Endothelial cell of umbilical vein (primary cell): ENCODE results near the gene B9D1. TPM values are rescaled to one million over a fixed set of nuclear protein-coding genes. Genes with fewer than 3 reads are reported as not detected.

Source experiments
- BruUV-seq: library from RNA; stranded (reverse); fragments of 400-500 nt; replicated peaks from 2 replicates; lab custom pipeline; 2021; lab: Mats Ljungman, UMichigan
- CTCF ChIA-PET: fragments of 300-600, 350-600 bp; sonication (Branson Sonifier 250); formaldehyde crosslinking; loops from one replicate; lab custom pipeline; 2021; ENCODE audit warnings: antibody characterized with exemption, inconsistent platforms; lab: Charles Lee
- POLR2A ChIA-PET: fragments of 300-600, 350-600 bp; sonication (Branson Sonifier 250); formaldehyde crosslinking; loops from one replicate; lab custom pipeline; 2021; ENCODE audit warnings: antibody characterized with exemption, inconsistent platforms; lab: Charles Lee
- DNase-seq: peaks from one replicate; pipeline ENCODE4 v3.0.0-alpha.2; 2011; ENCODE audit warnings: low read depth, low spot score
- FAIRE-seq: peaks from 2 replicates; lab custom pipeline; 2011; peaks lifted over from hg19 to GRCh38; lab: Jason Lieb, UNC
- H2AFZ ChIP-seq: 2 replicates; pipeline ENCODE4 v1.6.0; 2012; ENCODE audit warnings: low read depth, low read length, control low read depth, inconsistent platforms
- H3K27ac ChIP-seq: 2 replicates; pipeline ENCODE4 v1.5.1; 2011; ENCODE audit warnings: low read depth, mild to moderate bottlenecking, control low read depth, low read length, moderate library complexity; ENCODE audit not compliant: insufficient read depth
- H3K27me3 ChIP-seq, 2 experiments: 2 replicates each; pipeline versions ENCODE4 v1.6.0 to v1.6.1; 2011; ENCODE audit warnings: low read length in 2 of 2, mixed read lengths in 1 of 2; ENCODE audit not compliant: control insufficient read depth in 2 of 2, insufficient read depth in 2 of 2
- H3K36me3 ChIP-seq, 2 experiments: 2 replicates in 1 of 2; 3 replicates in 1 of 2; pipeline ENCODE4 v1.5.1; 2011; ENCODE audit warnings: low read length in 2 of 2, mild to moderate bottlenecking in 1 of 2, moderate library complexity in 1 of 2; ENCODE audit not compliant: control insufficient read depth in 2 of 2, insufficient read depth in 2 of 2; ENCODE audit errors: extremely low read depth in 1 of 2
- H3K4me1 ChIP-seq: 3 replicates; pipeline ENCODE4 v1.5.1; 2011; ENCODE audit warnings: mild to moderate bottlenecking, low read length; ENCODE audit not compliant: control insufficient read depth, insufficient read depth; ENCODE audit errors: extremely low read depth
- H3K4me2 ChIP-seq: 2 replicates; pipeline ENCODE4 v1.6.1; 2011; ENCODE audit warnings: low read length, control low read depth, mixed read lengths; ENCODE audit not compliant: insufficient read depth
- H3K4me3 ChIP-seq, 3 experiments: fragments of 200-600 bp in 1 of 3; sonication (generic), shearing (Covaris generic) in 1 of 3; replicated peaks in 1 of 3; 2 replicates each; pipeline ENCODE4 v1.5.1; 2011 to 2016; ENCODE audit warnings: control low read depth in 3 of 3, low read length in 3 of 3, mild to moderate bottlenecking in 2 of 3, inconsistent platforms in 1 of 3, low read depth in 1 of 3, moderate library complexity in 1 of 3; ENCODE audit not compliant: insufficient read depth in 1 of 3
- H3K79me2 ChIP-seq: 2 replicates; pipeline ENCODE4 v1.6.0; 2012; ENCODE audit warnings: low read length, inconsistent platforms; ENCODE audit not compliant: control insufficient read depth, insufficient read depth
- H3K9ac ChIP-seq: replicated peaks from 2 replicates; pipeline ENCODE3; 2011; ENCODE audit warnings: low read length, control low read depth; ENCODE audit not compliant: insufficient read depth; ENCODE audit errors: extremely low read depth
- H3K9me1 ChIP-seq: replicated peaks from 3 replicates; pipeline ENCODE4 v1.6.0; 2011; ENCODE audit warnings: mild to moderate bottlenecking, low read length; ENCODE audit not compliant: control insufficient read depth, insufficient read depth; ENCODE audit errors: extremely low read depth
- H3K9me3 ChIP-seq: replicated peaks from 2 replicates; pipeline ENCODE4 v1.5.1; 2012; ENCODE audit warnings: low read length, inconsistent platforms; ENCODE audit not compliant: control insufficient read depth, insufficient read depth
- H4K20me1 ChIP-seq: replicated peaks from 2 replicates; pipeline ENCODE3; 2011; ENCODE audit warnings: mild to moderate bottlenecking, low read length; ENCODE audit not compliant: control insufficient read depth, insufficient read depth; ENCODE audit errors: extremely low read depth
- CTCF ChIP-seq, 2 donors: IDR thresholded peaks; 1 replicate in 1 of 2; 2 replicates in 1 of 2; pipeline ENCODE4 v1.5.1; 2011; ENCODE audit warnings: low read length in 2 of 2, mild to moderate bottlenecking in 2 of 2, moderate library complexity in 2 of 2, control low read depth in 1 of 2, inconsistent platforms in 1 of 2, low read depth in 1 of 2; ENCODE audit not compliant: insufficient read depth in 1 of 2; ENCODE audit errors: extremely low read depth in 1 of 2
- EZH2 ChIP-seq: IDR thresholded peaks from 2 replicates; pipeline ENCODE4 v1.6.1; 2012; ENCODE audit warnings: borderline replicate concordance, low read depth, mild to moderate bottlenecking, moderate library complexity, low read length, inconsistent platforms; ENCODE audit not compliant: severe bottlenecking
- FOS ChIP-seq: IDR thresholded peaks from 2 replicates; pipeline ENCODE4 v1.6.1; 2011; ENCODE audit warnings: mild to moderate bottlenecking, low read length, moderate library complexity, borderline replicate concordance; ENCODE audit not compliant: insufficient read depth
- GATA2 ChIP-seq: IDR thresholded peaks from 2 replicates; pipeline ENCODE4 v1.7.0; 2011; ENCODE audit warnings: low read depth, mild to moderate bottlenecking, moderate library complexity, mixed read lengths, low read length; ENCODE audit not compliant: insufficient read length, insufficient read depth
- JUN ChIP-seq: IDR thresholded peaks from 2 replicates; pipeline ENCODE4 v1.6.1; 2011; ENCODE audit warnings: borderline replicate concordance, low read depth; ENCODE audit not compliant: insufficient read length, insufficient read depth
- MYC ChIP-seq: IDR thresholded peaks from one replicate; pipeline ENCODE4 v1.6.1; 2011; ENCODE audit warnings: mild to moderate bottlenecking, low read depth, low read length
- POLR2A ChIP-seq: IDR thresholded peaks from 2 replicates; pipeline ENCODE4 v1.6.1; 2012; ENCODE audit warnings: low read depth, mild to moderate bottlenecking, control low read depth, low read length
- POLR2AphosphoS5 ChIP-seq: IDR thresholded peaks from 2 replicates; pipeline ENCODE4 v1.6.1; 2012; ENCODE audit warnings: low read depth, mild to moderate bottlenecking, control low read depth, low read length, moderate library complexity; ENCODE audit not compliant: insufficient read depth
- dilution Hi-C: fragments of 300-500 bp; cut with MboI; formaldehyde crosslinking; loops from one replicate; pipeline ENCODE4 v1.15.0; 2019; ENCODE audit warnings: low sequenced_read_pairs; ENCODE audit not compliant: extremely low pct_ligation_motif_present
- intact Hi-C: fragments of 100-400 bp; cut with micrococcal nuclease; formaldehyde crosslinking; loops from one replicate; pipeline ENCODE4 v1.10.0; 2022
- polyA plus RNA-seq, 4 experiments: library from polyadenylated mRNA; depleted of rRNA in 3 of 4; stranded (reverse) in 3 of 4; unstranded in 1 of 4; fragments of >200 nt; gene quantifications; 2 replicates each; pipeline versions ENCODE4 v1.2.1 to v1.2.3, GENCODE V29; 2011 to 2012; ENCODE audit warnings: missing spikeins in 1 of 4
- total RNA-seq: library from RNA; stranded (reverse); gene quantifications from 2 replicates; pipeline ENCODE4 v1.2.3, GENCODE V29; 2021
- TF ChIP-seq, protein P1 (sequence below): IDR thresholded peaks from 2 replicates; pipeline ENCODE4 v1.6.1; 2011; ENCODE audit not compliant: insufficient read depth, insufficient read length

B9D1 gene
- total and polyA plus RNA-seq, 2 donors (not counting 3 experiments of a cell fraction or from before 2014, with no cell fraction given) = 20.5 to 55.8 TPM

GRCh38 chr17:19321481-19322128 is 40.9 kb downstream of the B9D1 start:
- intact Hi-C loops (no loop called here), dilution Hi-C loops (no loop called here)
- DNase-seq (no peak), FAIRE-seq (no peak)
- H4K20me1 ChIP-seq = no peaks in the 10 kb centered on the region
- TF ChIP-seq FOS (no peak), CTCF (IDR thresholded peaks at IDR 0.05; ENCODE audit: extremely low read depth in 1 of 2, insufficient read depth in 1 of 2, low read depth in 1 of 2, low read length in 2 of 2) (peak; percentile 11 to 28)
- H3K27me3 ChIP-seq = no peaks in the 10 kb centered on the region
- H3K4me2 ChIP-seq = no peak overlapping the region
- H3K36me3 ChIP-seq = peaks cover 0 to 3% of the 10 kb centered on the region in 2 experiments
- H3K4me3 ChIP-seq = no peak overlapping the region
- no peak overlapping the region for H3K9ac ChIP-seq
- H3K9me1 ChIP-seq = no peaks in the 10 kb centered on the region
- H3K4me1 ChIP-seq = peaks cover 14% of the 10 kb centered on the region
- no peak overlapping the region for H3K27ac ChIP-seq
- no peaks in the 10 kb centered on the region for H3K79me2 ChIP-seq
- no TSS peak for BruUV-seq
- POLR2A ChIA-PET = no interaction called here
- no peak overlapping the region for H2AFZ ChIP-seq
- CTCF ChIA-PET = interaction anchor here (0.8 to 4.5 kb wide), 6 partner anchors 10 to 73 kb away, joined by 3 to 25 read pairs (median 8); no protein-coding TSS in a partner anchor
- no peaks in the 10 kb centered on the region for H3K9me3 ChIP-seq

DNA sequence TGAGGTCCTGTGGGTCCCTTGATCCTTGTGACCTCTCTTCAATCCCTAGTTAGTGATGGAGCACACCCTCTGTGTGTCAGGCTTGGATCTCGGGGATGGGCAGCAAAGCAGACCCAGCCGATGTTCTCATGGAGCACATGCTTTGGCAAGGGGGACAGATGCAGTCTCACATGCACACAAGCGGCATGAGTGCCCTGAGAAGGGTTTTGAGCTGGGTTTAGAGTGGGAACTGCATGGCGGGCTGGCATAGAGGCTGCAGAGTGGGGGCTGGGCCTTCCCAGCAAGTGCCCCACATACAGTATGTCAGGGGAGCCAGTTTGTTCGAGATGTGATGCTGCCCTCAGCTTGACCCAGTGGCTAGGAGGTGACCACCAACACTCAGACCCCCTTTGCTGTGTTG is 41.6 kb downstream of the B9D1 start:
- TF ChIP-seq JUN = no peak
- TF ChIP-seq, protein P1, sequence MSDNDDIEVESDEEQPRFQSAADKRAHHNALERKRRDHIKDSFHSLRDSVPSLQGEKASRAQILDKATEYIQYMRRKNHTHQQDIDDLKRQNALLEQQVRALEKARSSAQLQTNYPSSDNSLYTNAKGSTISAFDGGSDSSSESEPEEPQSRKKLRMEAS = no peak
- TF ChIP-seq GATA2 = no peak
- no peak for TF ChIP-seq EZH2
- TF ChIP-seq CTCF (IDR thresholded peaks at IDR 0.05; ENCODE audit: extremely low read depth in 1 of 2, insufficient read depth in 1 of 2, low read depth in 1 of 2, low read length in 2 of 2) = no peak
- TF ChIP-seq FOS = no peak
- no peak for TF ChIP-seq POLR2AphosphoS5
- no peak for TF ChIP-seq POLR2A
- TF ChIP-seq MYC = no peak
- peaks cover 16% of the 10 kb centered on the region for H3K4me1 ChIP-seq
- H4K20me1 ChIP-seq = no peaks in the 10 kb centered on the region
- no peak overlapping the region for H2AFZ ChIP-seq
- DNase-seq = no peak
- no peak overlapping the region for H3K27ac ChIP-seq
- no peak for FAIRE-seq
- H3K36me3 ChIP-seq = peaks cover 0 to 3% of the 10 kb centered on the region in 2 experiments
- BruUV-seq = no TSS peak
- intact Hi-C loops = no loop called here
- no peaks in the 10 kb centered on the region for H3K9me3 ChIP-seq
- no peaks in the 10 kb centered on the region for H3K27me3 ChIP-seq
- ChIA-PET CTCF (interaction anchor here (0.9 to 4.5 kb wide), 3 partner anchors 10 to 16 kb away, joined by 3 to 25 read pairs (median 3); no protein-coding TSS in a partner anchor), POLR2A (no interaction called here)
- no peaks in the 10 kb centered on the region for H3K9me1 ChIP-seq
- dilution Hi-C loops = no loop called here
- H3K9ac ChIP-seq = no peak overlapping the region
- H3K4me3 ChIP-seq = no peak overlapping the region
- H3K4me2 ChIP-seq = no peak overlapping the region
- H3K79me2 ChIP-seq = no peaks in the 10 kb centered on the region
